ENCODE results near the gene PTPRT. TPM values are rescaled to one million over a fixed set of nuclear protein-coding genes. Genes with fewer than 3 reads are reported as not detected.

The PTPRT gene
- total RNA-seq, 2 donors from 2014 or later: 0.26 to 0.27 TPM

DNA sequence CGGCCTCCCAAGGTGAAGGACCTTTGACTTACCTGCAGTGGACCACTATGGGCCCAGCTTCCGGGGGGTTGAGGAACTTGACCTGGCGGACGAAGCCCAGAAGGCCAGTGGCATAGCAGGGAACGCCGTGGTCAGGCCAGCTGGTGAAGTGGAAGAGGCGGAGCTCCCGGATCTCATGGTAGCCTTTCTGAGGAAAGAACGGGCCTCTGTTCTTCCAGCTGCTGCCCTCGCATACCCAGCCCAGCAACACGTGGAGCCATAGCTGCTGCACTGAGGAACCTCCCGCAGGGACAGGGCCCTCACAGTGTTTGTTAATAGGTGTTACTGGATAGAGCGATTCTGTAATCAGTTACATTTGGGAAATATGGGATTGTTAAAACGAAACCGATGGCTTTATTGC lies 1079.4 kb downstream of the PTPRT start:
- ATAC-seq (no peak), DNase-seq (no peak)
- intact Hi-C loops (cut with DNase I): no loop called here

DNA sequence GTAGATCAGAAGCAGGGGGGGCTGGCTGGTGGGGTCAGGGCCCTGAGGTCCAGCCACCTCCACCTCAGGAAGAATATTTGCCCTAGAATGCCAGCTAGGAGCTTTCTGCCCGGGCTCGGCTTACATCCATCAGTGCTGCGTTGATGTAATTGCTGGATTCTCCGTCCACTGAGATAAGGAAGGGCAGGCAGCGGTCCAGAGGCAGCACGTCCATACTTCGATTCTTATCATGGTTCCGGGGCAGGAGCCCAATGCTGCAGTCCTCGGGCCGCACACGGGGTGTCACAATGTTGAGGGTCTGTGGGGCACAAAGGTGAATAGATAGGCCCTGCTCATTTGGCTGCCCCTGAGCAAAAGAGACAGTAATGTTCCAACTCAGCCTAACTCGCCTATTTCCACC lies 1087.7 kb downstream of the PTPRT start:
- no peak for DNase-seq
- no peak for ATAC-seq
- intact Hi-C loops (cut with DNase I): no loop called here

DNA sequence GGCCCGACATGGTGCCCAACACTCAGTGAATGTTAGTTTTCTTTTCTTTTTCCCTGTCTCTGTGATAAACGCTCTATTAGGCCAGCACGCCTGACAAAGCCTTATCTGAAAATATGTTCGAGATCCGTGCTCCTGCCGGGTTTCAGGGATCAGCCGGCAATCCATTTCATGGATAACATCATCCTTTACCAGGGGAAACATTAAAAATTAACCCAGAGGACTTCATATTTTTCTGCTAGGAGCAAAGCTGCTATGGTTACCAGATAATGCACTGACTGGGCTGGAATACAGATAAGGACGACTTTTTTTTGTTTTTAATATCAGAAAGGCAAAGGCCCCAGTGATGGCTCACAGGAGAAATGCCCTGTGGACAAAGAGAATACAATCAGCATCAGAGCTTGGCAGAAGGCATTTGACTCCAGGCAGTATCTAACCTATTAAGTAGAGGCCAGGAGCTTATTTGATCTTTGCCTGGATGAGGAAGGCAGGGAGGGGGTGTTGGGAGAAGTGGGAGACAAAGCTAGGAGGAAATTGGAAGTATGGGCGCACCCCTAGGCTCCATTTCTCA lies 1089.5 kb downstream of the PTPRT start:
- no peak for DNase-seq
- intact Hi-C loops (cut with DNase I): no loop called here
- ATAC-seq: peak in 1 of 2 donors; percentile 42

DNA sequence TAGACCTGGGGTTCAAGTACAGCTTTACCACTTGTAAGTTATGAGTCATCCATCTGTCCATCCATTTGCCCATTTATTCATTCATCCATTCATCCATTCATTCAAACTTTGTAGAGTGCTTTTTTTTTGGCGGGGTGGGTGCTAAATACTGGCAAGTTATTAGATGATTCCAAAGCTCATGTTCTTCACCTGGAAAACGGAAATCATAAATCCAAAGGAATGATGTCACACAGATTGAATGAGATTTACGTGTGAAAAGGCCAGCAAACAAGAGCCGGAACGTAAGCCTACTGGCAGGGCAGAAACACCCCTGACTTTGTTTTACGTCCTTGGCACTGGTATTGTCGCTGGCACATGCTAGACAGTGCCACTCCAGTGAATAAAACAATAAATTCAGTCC lies 1090.6 kb downstream of the PTPRT start:
- intact Hi-C loops (cut with DNase I): no loop called here
- ATAC-seq (no peak), DNase-seq (no peak)

DNA sequence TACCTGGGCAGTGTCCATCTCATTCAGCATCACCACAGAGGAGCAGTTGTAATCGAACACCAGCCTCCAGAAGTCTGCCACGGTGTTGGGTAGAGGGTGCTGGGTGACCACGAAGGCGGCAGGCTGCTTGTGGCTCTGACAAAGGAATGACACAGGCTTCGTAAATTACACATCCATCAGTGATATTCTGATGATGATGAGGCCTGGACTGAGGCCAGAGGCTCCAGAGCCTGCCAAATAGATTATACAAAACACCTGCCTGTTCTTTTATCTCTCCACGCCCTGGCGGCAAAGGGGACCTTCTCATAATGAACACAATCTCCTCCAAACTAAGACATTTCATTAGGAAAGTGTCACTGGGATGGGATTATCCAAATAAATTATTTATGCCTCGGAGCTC lies 1091.3 kb downstream of the PTPRT start:
- intact Hi-C loops (cut with DNase I): no loop called here
- no peak for DNase-seq
- ATAC-seq: no peak

DNA sequence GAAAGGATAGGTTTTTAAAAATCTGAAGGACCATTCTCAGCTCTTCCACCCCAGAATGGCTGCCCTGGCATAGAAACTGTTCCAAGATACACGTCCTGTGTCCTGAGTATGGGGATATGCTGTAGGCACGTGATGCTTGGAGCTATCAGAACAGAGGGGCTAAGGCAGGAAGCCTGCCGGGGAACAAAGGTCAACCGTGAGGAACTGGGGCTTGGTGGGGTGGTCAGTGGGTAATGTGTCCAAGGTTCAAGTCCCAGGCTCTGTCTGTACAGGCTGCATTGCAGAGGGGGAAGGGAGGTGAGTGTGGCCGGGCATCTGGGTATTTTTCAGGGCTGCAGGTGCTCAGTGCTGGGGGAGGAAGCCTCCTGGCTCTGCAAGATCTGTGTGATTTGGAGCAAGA lies 1092.0 kb downstream of the PTPRT start:
- intact Hi-C loops (cut with DNase I): no loop called here
- DNase-seq: no peak
- no peak for ATAC-seq

DNA sequence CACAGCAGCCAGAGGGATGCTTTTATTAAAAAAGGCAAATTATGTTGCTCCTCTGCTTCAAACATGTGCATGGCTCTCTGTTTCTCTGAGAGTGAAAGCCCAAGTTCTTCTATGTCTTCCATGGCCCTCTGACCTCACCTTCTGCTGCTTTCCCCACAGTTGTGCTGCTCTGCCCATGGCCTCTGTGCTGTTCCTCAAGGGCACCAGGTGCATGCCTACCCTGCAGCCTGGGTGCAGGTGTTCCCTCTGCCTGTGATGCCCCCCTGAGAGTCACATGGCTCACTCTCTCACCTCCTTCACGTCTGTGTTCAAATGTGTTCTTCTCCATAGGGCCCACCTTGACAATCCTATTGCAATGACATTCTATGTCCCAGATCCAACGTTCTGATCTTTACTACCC lies 1094.5 kb downstream of the PTPRT start:
- intact Hi-C loops (cut with DNase I): no loop called here
- DNase-seq (no peak), ATAC-seq (no peak)

DNA sequence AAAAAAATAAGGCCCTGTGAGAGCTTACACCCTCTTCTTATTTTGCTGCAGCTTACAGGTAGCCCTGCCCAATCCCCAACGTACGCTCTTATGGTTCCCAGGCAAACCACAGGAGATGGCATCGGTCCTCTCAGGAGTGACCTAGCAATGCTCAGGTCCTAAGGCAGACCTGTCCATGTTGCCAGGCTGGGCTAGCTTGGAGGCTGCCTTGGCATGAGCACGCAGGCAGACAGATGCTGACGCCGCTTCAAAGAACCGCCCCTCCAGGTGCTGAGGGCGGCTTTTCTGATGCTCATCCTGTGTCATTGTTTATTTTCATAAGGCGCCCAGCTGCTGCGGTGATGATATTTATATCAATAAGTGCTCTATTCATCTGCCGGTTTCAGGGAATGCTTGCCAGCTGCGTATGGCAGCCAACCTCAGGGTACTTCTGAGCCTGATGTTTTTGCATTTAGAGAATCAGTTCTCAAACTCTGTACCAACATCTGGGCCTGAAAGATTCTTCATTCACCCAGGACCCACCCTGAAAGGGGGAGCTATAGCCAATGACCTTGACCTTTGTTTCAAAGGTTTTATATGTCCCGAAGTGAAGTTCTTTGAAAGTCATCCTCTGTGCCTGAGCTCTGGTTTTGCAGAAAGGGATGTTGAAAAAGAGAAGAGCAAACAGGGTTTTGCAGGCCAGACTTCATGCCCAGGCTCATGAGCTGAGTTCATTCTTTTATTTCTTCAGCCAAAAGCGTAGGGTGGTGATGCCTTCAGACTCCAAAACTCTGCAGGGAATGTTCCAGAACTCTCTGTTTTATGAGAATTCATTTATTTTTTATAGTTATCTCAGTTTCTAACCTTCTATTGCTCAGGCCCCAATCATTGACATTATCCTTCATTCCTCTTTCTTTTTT lies 1095.9 kb downstream of the PTPRT start:
- DNase-seq (no peak), ATAC-seq (peak in 1 of 2 donors; percentile 53)
- intact Hi-C loops (cut with DNase I): no loop called here

DNA sequence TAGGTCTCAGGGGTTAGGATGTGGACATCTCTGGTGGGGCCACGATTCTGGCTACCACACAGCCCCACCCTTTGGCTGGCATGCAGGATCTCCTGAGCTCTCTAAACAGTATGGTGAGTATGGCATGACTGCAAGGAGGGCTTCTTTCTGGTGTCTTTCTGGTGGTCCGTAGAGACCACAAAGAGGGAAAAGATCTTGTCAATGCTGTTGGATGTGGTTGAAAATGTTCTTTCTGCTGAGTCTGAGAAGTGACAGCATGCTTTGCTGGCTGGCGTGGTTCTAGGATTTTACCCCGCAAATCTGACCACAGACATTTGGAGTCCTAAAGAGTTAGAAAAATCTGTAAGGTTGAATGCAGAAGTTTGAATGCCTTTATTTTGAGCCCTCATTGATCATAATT lies 1096.7 kb downstream of the PTPRT start:
- ATAC-seq: no peak
- intact Hi-C loops (cut with DNase I): no loop called here
- no peak for DNase-seq

DNA sequence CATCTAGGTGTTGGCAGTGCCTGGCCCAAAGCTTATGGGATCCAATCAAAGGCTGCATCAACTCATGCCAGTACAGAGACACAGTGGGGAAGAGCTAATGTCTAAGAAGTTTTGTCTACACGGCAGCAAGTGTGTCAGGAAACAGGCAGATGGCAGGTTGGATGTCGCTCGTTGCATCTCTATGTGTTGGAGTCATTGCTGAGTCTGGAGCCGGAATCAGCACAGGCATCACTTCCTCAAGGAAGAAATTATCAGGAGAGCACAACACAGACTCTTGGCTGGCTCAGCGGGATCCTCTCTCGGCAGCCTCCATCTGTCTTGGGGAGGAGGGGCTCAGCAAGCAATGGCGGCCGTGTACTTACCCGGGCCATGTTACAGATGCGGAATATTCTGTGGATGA lies 1104.3 kb downstream of the PTPRT start:
- DNase-seq (no peak), ATAC-seq (no peak)
- intact Hi-C loops (cut with DNase I): loop anchor here in 1 of 2 donors (10.0 kb wide), 1 partner anchor 61 kb away; no protein-coding TSS in a partner anchor

DNA sequence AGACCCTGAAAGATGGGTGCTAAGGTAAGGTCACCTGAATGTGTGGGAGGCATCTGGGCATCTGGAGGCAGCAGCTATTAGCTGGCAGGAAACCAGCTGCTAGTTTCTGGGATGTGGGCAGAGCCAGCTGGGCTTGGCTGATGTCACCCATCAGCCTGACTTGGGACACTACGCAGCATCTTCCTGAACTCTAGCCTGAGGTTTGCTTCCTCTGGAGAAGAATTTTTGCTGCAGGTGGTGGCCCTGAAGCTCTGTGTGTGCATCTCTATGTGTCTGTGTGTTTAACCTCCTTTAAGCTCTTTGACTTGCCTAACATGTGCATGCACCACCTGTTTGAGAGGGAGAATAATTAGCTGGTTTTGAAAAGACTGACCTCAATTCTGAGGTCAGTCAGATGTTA lies 1106.4 kb downstream of the PTPRT start:
- intact Hi-C loops (cut with DNase I): loop anchor here in 1 of 2 donors (10.0 kb wide), 1 partner anchor 58 kb away; no protein-coding TSS in a partner anchor
- ATAC-seq (peak in 1 of 2 donors; percentile 27), DNase-seq (no peak)

DNA sequence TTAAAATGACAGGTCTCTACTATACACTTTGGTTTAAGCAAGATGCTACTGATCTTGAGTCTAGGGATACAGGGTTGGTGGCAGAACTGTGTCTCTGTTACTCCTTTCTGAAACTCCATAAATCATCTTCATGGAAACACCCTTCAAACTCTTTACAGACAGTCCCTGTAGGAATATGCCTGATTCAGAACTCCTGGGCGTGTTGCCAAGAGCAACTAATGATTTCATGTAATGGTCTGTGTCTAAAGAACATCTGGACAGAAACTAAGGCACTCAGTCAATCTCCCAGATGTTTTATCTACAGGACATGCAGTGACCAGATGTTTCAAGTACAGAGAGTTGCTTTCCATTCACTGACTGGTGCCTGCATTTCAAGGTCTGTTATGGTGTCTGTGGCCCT lies 1107.1 kb downstream of the PTPRT start:
- DNase-seq: peak; percentile 79
- peak in 1 of 2 donors; percentile 93 for ATAC-seq
- intact Hi-C loops (cut with DNase I): loop anchor here in 1 of 2 donors (10.0 kb wide), 1 partner anchor 58 kb away; no protein-coding TSS in a partner anchor

DNA sequence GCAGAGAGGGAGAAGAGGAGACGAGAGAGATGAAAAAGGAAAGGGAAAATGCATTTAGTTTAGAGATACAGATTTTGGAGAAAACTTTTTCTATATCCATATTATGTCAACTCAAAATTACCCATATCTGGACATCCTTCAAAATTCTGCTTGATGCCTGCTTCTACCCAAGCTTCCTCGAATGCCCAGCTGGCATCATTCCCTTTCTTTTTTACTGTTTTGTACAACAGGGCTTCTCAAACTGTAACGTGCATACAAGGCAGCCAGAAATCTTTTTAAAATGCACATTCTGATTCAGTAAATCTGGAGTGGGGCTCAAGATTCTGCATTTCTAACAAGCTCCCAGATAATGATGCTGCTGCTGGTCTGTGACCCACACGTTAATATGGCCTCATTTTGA lies 1108.8 kb downstream of the PTPRT start:
- ATAC-seq: no peak

DNA sequence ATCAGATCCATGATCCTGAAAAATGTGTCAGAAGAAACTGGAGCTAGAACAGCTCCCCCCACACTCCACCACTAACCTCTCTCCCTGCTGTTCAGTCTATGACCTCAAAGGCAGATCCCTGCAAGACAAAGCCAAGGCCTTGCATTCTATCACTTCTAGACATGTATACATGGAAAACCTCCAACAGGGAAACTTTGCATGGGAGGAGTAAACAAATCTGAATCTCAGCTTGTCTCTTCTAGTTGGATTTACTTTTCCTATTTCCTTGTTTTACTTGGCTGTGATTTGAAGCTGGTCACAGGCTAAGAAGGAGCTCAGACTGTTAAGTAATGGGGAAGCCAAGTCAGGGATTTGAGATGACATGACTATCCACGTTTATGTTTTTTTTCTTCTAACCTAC lies 1114.8 kb downstream of the PTPRT start:
- ATAC-seq: peak in 1 of 2 donors; percentile 59
- intact Hi-C loops (cut with DNase I): no loop called here
- no peak for DNase-seq

More for the DNA sequence above, 1108.8 kb downstream of the PTPRT start:
- DNase-seq: no peak
- intact Hi-C loops (cut with DNase I): loop anchor here in 1 of 2 donors (10.0 kb wide), 1 partner anchor 56 kb away; no protein-coding TSS in a partner anchor

DNA sequence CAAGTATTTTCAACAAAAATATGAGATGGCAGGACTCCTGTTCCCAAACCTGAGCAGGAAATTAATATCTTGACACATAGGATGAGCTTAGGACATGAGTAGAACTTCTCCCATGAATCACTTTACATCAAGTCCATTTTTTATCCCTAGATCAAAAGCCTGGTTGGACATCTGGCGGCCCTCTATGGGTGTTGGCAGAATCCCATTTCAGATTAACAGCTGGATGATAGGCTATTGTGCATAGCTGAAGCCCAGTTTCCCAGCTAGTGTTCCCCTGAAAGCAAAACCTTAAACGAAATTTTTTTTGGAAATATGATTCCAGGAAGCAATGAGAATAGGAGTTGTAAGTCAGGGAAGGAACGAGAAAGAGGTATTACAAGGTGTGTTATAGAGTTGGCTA lies 1122.1 kb downstream of the PTPRT start:
- ATAC-seq: no peak
- intact Hi-C loops (cut with DNase I): no loop called here
- no peak for DNase-seq

DNA sequence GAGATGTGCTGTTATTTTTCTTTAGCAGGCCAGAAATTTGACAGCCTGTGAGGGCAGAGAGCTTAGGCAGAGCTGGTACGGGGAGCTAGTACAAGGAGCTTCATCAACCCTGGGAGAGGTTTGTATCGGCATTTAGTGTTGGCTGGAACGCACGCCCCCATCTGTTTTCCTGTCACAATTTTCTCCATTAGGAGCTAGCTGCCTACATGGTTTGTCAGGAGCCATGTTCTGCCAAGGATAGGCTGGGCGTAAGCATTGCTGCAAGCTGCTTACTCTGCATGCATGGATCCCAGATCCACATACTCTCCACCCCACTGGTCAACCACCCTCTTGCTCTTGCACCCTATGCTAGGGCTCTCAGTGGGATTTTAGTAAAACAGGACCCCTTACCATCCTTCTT lies 1122.5 kb downstream of the PTPRT start:
- intact Hi-C loops (cut with DNase I): no loop called here
- DNase-seq (no peak), ATAC-seq (no peak)

DNA sequence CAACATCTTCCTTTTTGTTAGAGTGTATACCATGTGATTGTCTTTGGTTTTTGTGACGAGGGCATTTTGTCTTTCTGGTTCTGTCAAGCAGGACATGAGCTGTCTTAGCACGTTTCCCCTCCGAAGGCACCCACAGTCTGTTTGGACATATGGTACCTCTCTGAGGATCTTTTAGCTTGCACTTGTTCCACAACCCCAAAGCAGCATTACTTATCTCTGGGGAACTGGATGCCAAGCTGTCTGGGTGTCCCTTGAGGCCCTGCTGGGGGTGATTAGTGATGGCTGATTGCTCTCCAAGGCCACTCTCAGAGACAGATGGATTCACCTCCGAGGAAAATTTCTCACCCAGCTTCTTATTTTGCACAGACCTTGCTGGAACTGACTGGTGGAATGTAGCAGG lies 1126.6 kb downstream of the PTPRT start:
- no peak for DNase-seq
- no peak for ATAC-seq
- intact Hi-C loops (cut with DNase I): no loop called here

DNA sequence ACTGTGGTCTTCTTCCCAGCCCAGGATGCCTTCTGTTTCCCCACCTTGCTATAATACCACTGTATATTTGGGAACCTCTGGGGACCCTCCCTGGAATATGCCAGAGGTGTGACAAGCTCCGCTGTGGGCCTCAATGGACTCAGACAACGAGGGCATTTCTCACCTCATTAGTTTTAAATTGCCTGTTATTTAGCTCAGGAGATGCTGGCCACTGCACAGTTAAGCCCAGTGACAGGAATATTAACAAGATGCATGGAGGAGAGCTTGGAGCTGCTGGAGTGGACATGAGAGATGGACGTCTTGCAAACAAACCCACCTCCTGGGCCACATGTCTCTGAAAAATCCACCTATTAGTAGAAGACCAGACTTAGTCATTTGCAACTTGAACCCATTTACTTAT lies 1136.4 kb downstream of the PTPRT start:
- ATAC-seq (no peak), DNase-seq (no peak)
- intact Hi-C loops (cut with DNase I): no loop called here

DNA sequence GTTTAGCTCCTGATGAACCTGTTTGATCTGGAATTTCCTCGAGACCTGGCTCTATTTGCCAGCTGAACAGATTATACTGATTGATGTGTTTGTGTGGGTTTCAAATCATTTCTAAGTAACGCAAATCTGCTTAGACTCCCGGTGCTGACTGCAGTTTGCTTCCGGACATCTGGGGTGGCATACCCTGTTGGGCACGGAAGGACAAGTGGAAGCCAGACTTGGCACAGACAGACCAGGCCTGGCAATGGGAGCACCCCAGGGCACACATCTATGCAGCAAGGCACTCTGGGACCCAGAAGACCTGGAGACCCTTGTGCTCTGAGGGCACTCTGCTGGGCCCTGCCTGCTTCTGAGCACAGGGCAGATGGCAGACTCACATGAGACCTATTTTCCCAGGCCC lies 1137.8 kb downstream of the PTPRT start:
- intact Hi-C loops (cut with DNase I): no loop called here
- ATAC-seq: no peak
- no peak for DNase-seq

DNA sequence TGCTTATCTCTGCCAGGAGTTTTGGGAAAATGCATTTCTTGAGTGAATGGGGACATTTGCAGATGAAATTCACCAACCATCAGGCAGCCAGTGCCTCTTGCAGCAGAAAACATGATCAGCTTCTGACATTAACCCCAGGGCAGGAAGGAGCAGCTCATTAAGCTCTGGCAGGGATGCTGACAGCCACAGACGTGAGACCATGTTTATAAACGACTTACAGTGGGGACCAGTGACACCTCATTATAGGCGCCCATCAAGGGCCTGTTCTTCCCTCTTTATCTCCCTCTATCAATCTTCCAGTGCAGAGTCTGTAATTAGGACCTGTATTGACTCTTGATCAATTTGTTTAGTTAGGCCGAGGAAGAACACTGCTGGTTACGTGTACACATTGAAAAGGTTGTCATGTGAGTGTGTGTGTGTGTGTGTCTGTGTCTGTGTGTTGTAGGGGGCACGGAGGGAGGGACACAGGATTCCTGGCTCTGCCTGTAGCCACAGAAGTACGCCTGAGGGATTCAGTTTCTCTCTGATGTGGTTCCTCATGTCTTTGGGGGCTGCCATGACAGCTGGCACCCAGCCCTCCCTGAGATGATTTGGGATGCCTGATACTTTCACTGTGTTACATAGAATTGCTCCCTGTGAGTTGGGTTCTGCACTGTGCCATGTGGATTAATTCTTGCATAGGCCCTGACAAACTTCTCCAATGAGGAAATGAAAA lies 1143.2 kb downstream of the PTPRT start:
- no peak for ATAC-seq
- intact Hi-C loops (cut with DNase I): no loop called here
- DNase-seq: no peak

Data from left cardiac atrium (tissue), 4 donors.